T-helper 2 cell treated with Interferon-gamma antibody and Interleukin-4, amounts not matched to agents 5 μg/mL and 100 μg/mL, for 36 hours (primary cell): ENCODE results near the gene MATN4.

Experiments used
- DNase-seq: peaks from one replicate; pipeline ENCODE4 v3.0.0; 2021; ENCODE audit warnings: low spot score
- H3K27ac Mint-ChIP-seq: one replicate; pipeline ENCODE4 v1.8.0; 2021; ENCODE audit warnings: mild to moderate bottlenecking, mixed read lengths
- H3K27me3 Mint-ChIP-seq: one replicate; pipeline ENCODE4 v1.8.0; 2021; ENCODE audit warnings: low read depth, mixed read lengths
- H3K36me3 Mint-ChIP-seq: one replicate; pipeline ENCODE4 v1.8.0; 2021; ENCODE audit warnings: low read depth, mixed read lengths
- H3K4me1 Mint-ChIP-seq: one replicate; pipeline ENCODE4 v1.8.0; 2021; ENCODE audit warnings: low read depth, mixed read lengths
- H3K4me3 Mint-ChIP-seq: one replicate; pipeline ENCODE4 v1.8.0; 2022; ENCODE audit warnings: mild to moderate bottlenecking, moderate library complexity, mixed read lengths
- H3K9me3 Mint-ChIP-seq: one replicate; pipeline ENCODE4 v1.8.0; 2021; ENCODE audit warnings: mixed read lengths

MATN4 gene

GRCh38 chr20:45297786-45298497 lies 10.2 kb downstream of the MATN4 start:
- Mint-ChIP-seq H3K9me3 (no peaks in the 10 kb centered on the region), H3K36me3 (no peaks in the 10 kb centered on the region), H3K4me3 (no peak overlapping the region), H3K27me3 (peaks cover 7% of the 10 kb centered on the region), H3K27ac (no peak overlapping the region), H3K4me1 (peaks cover 12% of the 10 kb centered on the region)
- DNase-seq: no peak

- Mint-ChIP-seq H3K4me1 (peaks cover 6% of the 10 kb centered on the region), H3K27me3 (peaks cover 32% of the 10 kb centered on the region), H3K27ac (no peak overlapping the region), H3K9me3 (no peaks in the 10 kb centered on the region), H3K36me3 (no peaks in the 10 kb centered on the region), H3K4me3 (no peak overlapping the region)
- no peak for DNase-seq
Measured at GRCh38 chr20:45294659-45295058, 13.4 kb downstream of the MATN4 start.

GRCh38 chr20:45294003-45294368 lies 14.1 kb downstream of the MATN4 start:
- Mint-ChIP-seq H3K9me3 (no peaks in the 10 kb centered on the region), H3K4me3 (peak overlapping the region; percentile 59), H3K27me3 (peaks cover 34% of the 10 kb centered on the region), H3K36me3 (no peaks in the 10 kb centered on the region), H3K27ac (no peak overlapping the region), H3K4me1 (peaks cover 6% of the 10 kb centered on the region)
- DNase-seq: no peak

- H3K27ac Mint-ChIP-seq: no peak overlapping the region
- peaks cover 6% of the 10 kb centered on the region for H3K4me1 Mint-ChIP-seq
- DNase-seq: peak; percentile 78
- peaks cover 34% of the 10 kb centered on the region for H3K27me3 Mint-ChIP-seq
- H3K36me3 Mint-ChIP-seq: no peaks in the 10 kb centered on the region
- H3K4me3 Mint-ChIP-seq: peak overlapping the region; percentile 59
- no peaks in the 10 kb centered on the region for H3K9me3 Mint-ChIP-seq
Measured at GRCh38 chr20:45293041-45294002, 14.8 kb downstream of the MATN4 start.

- H3K9me3 Mint-ChIP-seq: no peaks in the 10 kb centered on the region
- no peak overlapping the region for H3K27ac Mint-ChIP-seq
- DNase-seq: no peak
- peaks cover 6% of the 10 kb centered on the region for H3K4me1 Mint-ChIP-seq
- H3K4me3 Mint-ChIP-seq: no peak overlapping the region
- peaks cover 34% of the 10 kb centered on the region for H3K27me3 Mint-ChIP-seq
- H3K36me3 Mint-ChIP-seq: no peaks in the 10 kb centered on the region
Measured at GRCh38 chr20:45292343-45292742, 15.8 kb downstream of the MATN4 start.

- Mint-ChIP-seq H3K27me3 (peaks cover 34% of the 10 kb centered on the region), H3K4me3 (no peak overlapping the region), H3K36me3 (no peaks in the 10 kb centered on the region), H3K9me3 (no peaks in the 10 kb centered on the region), H3K4me1 (peaks cover 6% of the 10 kb centered on the region), H3K27ac (no peak overlapping the region)
- DNase-seq: no peak
Measured at GRCh38 chr20:45291526-45291925, 16.6 kb downstream of the MATN4 start.

- no peak overlapping the region for H3K4me3 Mint-ChIP-seq
- H3K27me3 Mint-ChIP-seq: peaks cover 34% of the 10 kb centered on the region
- no peaks in the 10 kb centered on the region for H3K9me3 Mint-ChIP-seq
- DNase-seq: peak; percentile 44
- H3K4me1 Mint-ChIP-seq: peaks cover 6% of the 10 kb centered on the region
- no peak overlapping the region for H3K27ac Mint-ChIP-seq
- no peaks in the 10 kb centered on the region for H3K36me3 Mint-ChIP-seq
Measured at GRCh38 chr20:45290677-45291355, 17.3 kb downstream of the MATN4 start.

- Mint-ChIP-seq H3K27me3 (peaks cover 33% of the 10 kb centered on the region), H3K4me1 (peaks cover 6% of the 10 kb centered on the region), H3K27ac (no peak overlapping the region), H3K36me3 (no peaks in the 10 kb centered on the region), H3K4me3 (no peak overlapping the region), H3K9me3 (no peaks in the 10 kb centered on the region)
- no peak for DNase-seq
Measured at GRCh38 chr20:45289942-45290676, 18.0 kb downstream of the MATN4 start.

GRCh38 chr20:45288860-45289259 lies 19.2 kb downstream of the MATN4 start:
- Mint-ChIP-seq H3K4me1 (peaks cover 5% of the 10 kb centered on the region), H3K27me3 (peaks cover 31% of the 10 kb centered on the region), H3K9me3 (no peaks in the 10 kb centered on the region), H3K27ac (no peak overlapping the region), H3K4me3 (no peak overlapping the region), H3K36me3 (no peaks in the 10 kb centered on the region)
- no peak for DNase-seq

- Mint-ChIP-seq H3K36me3 (no peaks in the 10 kb centered on the region), H3K27me3 (peaks cover 28% of the 10 kb centered on the region)
Measured at GRCh38 chr20:45288376-45288775, 19.7 kb downstream of the MATN4 start.

GRCh38 chr20:45283551-45284057 lies 24.5 kb downstream of the MATN4 start:
- H3K36me3 Mint-ChIP-seq: no peaks in the 10 kb centered on the region
- H3K27me3 Mint-ChIP-seq: peaks cover 8% of the 10 kb centered on the region
- H3K9me3 Mint-ChIP-seq: no peaks in the 10 kb centered on the region
- H3K4me3 Mint-ChIP-seq: no peak overlapping the region
- H3K27ac Mint-ChIP-seq: no peak overlapping the region
- H3K4me1 Mint-ChIP-seq: no peaks in the 10 kb centered on the region
- no peak for DNase-seq

More at GRCh38 chr20:45288376-45288775, 19.7 kb downstream of the MATN4 start:
- no peak for DNase-seq
- no peaks in the 10 kb centered on the region for H3K9me3 Mint-ChIP-seq
- peaks cover 3% of the 10 kb centered on the region for H3K4me1 Mint-ChIP-seq
- no peak overlapping the region for H3K4me3 Mint-ChIP-seq
- no peak overlapping the region for H3K27ac Mint-ChIP-seq

GRCh38 chr20:45282700-45283550 lies 25.2 kb downstream of the MATN4 start:
- Mint-ChIP-seq H3K4me1 (no peaks in the 10 kb centered on the region), H3K36me3 (no peaks in the 10 kb centered on the region), H3K9me3 (no peaks in the 10 kb centered on the region), H3K27me3 (peaks cover 8% of the 10 kb centered on the region), H3K27ac (no peak overlapping the region), H3K4me3 (no peak overlapping the region)
- no peak for DNase-seq
